Stimulated activated CD4-positive, alpha-beta T cell treated with anti-CD3 and anti-CD28 coated beads, Interleukin-2, amount 100 ng/mL, for 4 hours (primary cell): ENCODE data around the gene CFAP69.
"Not testable (repeated sequence)": the region's sequence is repeated elsewhere in the genome, so short reads cannot be mapped to it uniquely, and the experiment has no call there.

Experiments
- DNase-seq: peaks from one replicate; pipeline ENCODE4 v3.0.0-alpha.2; 2020; ENCODE audit warnings: low read depth

Gene CFAP69

DNA sequence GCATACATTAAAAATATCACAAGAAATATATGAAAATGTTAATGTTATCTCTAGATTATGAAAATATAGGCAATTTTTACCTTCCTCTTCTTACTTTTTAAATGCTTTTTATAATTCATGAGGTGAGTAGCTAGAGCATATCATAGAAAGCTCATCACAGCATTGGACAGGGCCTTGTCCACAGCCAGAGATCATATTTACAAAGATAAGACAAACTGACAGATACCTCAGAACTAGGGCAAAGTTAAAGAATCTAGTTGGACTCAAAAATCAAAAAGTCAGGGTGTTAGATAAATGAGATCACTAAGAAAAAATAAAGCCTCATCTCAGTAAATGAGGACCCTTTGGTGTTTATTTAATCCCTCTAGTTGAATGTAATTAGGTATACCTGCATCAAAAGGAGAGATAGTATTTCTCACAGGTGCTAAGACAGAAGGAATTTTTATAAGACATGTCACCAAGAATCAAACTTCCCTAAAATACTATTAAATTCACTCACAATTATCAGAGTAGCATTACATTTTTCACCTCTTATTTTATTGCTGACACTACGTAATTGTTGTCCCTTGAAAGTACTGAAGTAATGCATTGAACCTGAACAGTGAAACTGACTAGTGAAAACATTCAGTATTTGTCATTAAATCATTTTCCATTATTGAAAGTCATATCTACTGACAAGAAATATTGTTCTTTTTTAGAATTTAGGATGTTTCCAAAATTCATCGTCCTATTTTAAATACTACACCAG lies 25.6 kb downstream of the CFAP69 start:
- no peak for DNase-seq

DNA sequence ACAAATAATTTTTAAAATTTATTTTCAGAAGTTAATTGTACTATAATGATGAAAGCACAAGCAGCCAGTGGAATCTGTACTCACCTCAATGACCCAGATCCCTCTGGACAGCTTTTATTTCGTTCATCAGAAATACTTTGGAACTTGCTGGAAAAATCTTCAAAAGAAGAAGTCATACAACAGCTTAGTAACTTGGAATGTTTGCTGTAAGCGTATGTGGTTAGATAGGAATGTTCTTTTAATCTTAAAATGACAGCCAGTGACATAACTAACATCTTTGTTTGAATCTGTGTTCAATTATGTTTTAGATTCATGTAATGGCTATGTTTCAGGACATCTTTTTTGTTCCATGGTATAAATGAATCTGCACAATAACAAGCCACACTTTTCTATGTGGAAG lies 26.8 kb downstream of the CFAP69 start:
- DNase-seq = no peak

DNA sequence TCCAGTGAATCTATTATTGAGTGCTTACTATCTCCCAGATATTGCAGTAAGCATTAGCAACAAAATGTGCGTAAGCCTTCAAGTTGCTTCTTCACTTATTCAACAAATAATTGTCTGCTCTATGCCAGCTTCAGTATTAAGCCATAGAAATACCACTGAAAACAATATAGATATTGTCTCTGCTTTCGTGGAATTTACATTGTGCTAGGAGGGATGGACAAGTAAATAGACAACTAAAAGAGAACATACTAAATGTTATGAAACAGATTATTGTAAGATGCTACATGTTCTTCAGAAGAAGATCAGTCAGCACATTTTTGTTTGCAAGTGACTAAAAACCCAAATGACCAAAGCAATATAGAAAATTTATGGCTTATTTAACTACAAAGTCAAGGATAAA lies 27.3 kb downstream of the CFAP69 start:
- DNase-seq = no peak

DNA sequence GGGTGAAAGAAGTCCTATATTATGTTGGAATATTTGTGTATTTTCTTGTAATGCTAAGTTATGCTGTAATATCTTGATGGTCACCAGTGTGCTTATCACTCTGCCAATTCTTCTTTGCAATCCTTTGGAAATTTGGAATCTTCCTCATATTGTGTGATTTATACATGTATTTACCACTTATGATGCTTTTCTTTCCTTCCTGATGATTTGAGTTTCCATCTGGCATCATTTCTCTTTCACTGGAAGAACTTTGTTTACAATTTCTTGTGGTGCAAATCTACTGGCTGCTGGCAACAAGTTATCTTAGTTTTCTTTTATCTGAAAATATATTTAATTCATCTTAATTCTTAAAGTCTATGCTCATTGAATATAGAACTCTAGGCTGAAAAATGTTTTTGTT lies 29.2 kb downstream of the CFAP69 start:
- no peak for DNase-seq

DNA sequence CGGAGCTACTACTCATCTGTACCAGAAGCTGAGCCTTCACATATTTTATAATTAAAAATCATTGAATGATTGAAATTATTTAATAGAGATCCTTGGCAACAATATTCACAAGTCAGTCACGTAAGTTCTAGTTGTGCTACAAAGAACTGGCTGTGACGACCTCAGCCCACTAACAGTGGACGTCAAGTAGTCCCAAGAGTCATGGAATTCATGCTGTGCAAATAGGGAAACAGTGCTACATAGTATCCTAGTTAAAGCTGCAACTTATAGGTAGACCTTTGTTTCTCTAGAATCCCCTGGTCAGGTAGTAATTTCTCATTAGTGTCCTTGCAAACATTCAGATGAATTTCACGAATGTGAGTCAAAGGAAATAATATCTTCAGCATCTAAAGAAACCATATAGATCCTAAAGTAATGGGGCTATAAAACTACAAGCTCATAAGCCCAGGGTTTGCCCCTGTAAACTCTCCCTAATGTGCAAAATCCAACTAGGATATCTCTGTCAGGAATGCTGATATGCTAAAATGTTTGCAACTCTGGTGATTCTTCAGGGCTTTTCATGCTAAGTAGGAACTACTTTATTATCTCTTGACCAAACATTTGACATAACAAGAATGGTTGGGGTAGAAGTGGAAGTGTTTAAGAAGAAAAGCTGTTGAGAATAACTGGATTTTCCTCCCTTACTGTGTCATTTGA lies 31.2 kb downstream of the CFAP69 start:
- no peak for DNase-seq

DNA sequence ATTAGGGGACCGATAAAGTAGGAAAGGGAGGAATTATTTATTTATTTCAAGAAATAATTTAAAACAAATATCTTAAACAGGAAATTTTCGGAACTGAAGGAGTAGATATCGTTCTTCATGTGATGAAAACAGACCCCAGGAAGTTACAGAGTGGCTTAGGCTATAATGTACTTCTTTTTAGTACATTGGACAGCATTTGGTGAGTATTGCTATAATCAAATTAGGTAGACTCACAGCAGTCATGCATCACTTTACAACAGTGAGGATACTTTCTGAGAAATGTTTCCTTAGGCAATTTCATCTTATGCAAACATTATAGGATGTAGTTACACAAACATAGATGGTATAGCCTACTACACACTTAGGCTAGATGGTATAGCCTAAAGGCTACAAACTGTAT lies 43.2 kb downstream of the CFAP69 start:
- no peak for DNase-seq

DNA sequence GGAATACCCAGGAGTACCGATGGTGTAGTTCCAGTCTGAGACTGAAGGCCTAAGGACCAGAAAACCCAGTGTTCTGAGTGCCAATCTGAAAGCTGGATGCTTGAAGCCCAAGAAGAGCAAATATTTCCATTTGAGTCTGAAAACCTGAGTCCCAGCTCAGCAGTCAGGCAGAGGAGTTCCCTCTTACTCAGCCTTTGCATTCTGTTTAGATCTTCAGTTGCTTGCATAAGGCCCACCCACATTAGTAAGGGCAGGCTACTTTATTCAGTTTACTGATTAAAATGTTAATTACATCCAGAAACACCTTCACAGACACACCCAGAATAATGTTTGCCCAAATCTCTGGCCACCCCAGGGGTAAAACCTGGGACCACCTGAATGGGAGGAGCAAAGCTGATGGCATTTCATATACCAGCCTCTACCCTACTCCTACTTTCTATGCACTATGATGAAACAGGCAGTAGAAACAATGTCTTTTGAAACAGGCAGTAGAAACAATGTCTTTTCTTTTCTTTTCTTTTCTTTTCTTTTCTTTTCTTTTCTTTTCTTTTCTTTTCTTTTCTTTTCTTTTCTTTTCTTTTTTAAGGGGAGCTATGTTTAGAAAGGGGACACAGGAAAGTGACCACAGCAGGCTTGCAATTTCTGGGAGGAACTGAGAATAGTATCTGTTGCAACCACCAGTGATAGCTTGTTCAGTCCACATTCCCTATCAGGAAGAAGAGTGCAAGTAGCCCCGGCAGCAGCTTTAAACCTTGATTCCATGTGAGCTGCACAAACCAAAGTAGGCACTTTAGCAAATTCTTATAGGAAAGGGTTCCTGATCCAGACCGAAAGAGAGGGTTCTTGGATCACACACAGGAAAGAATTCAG lies 45.5 kb downstream of the CFAP69 start:
- DNase-seq = no peak

DNA sequence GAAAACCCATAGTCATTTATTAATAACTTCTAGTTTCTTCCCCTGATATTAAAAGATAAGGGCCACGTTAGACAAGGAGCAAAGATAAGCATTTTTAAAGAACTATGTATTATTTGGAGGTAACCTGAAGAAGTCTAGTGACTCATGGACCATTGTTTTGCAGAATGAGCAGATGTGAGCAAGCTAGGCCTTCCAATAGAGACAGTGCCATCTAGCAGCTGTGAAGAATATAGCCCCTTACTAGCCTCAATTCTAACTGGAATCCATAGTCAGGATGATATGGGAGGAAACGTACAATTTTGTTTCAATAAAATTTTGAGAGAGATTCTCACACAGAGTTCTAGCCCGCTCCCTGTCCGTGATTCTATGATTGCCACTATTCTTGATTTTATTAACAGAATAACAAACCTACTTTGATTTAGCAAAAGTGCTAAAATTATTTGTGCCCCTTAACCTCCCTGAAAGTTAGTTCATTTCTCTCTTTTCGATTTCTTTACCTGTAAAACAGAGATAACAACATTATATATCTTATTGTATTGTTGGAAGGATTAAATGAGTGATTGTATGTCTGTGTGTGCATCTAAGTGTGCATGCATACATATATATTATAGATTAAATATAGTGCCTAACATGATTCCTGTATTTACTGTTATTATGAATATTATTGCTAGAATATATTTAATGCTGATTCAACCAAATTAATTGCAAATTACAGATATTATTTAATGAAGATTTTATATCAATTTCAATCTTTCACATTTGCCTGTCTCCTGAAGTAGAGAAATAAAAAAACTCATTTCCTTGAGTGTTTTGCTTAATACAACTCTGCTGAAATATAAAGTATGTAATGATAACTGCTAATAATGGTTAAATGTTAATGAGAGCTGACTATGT lies 53.4 kb downstream of the CFAP69 start:
- no peak for DNase-seq

DNA sequence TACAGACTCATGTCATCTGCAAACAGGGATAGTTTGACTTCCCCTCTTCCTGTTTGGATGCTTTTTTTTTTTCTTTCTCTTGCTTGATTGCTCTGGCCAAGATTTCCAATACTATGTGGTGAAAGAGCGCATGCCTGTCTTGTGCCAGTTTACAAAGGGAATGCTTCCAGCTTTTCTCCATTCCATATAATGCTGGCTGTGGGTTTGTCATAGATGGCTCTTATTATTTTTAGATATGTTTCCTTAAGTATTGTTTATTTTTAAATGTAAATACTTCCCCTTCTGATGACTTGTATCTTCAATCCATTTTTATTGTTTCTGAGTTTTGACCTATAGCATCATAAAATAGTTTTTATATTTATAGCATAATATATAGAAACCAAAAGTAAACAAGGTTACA lies 58.3 kb downstream of the CFAP69 start:
- no peak for DNase-seq

DNA sequence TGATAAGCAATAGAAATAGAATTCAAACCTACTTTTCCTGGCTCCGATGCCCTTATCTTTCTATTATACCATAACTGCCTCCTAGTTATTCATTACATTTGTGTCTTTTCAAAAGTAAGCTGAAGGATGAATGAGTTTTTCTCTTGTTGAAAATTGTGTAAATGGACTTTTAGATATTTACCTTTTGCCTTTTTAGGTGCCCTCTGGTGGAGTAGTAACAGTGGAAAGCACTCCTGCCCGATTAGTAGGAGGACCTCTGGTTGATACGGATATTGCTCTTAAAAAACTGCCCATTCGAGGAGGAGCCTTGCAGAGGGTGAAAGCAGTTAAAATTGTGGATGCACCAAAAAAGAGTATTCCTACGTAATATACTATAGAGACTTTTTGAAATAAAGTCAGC lies 64.9 kb downstream of the CFAP69 start:
- no peak for DNase-seq

DNA sequence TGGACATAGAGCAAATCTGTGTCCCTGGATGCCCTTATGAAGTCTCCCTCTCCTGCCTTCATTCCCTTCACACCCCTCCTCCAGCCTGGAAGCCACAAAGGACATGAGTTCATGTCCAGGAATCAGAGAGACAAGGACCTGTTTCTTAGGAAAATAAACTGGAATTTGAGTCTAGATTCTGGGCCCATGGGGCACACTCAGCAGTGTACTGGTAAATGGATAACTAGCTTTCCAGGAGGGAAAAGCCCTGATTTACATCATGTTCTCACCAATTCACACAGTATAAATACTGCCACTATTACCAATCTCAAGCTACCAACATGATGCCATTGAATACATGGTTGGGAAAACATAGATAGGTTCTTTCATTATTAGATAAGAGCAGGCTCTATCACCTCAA lies 66.2 kb downstream of the CFAP69 start:
- DNase-seq = no peak

DNA sequence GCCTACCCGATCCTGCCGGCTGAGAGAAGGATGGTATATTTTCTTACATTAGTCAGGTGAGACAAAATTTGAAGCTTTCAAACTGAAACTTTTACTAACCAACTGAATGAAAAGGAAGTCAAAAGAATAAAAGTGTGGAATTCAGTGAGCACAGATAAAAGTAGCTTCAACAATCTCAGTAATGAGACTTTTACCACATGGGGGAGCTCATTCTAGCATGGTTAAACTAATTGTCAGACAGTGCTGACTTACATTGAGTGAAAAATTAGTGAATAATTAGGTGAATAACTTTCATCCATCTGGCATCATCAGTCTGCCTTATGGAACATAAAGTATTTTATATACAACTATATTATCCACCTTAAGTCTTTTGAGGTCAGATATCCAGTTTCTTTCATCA lies 67.8 kb downstream of the CFAP69 start:
- DNase-seq = no peak

DNA sequence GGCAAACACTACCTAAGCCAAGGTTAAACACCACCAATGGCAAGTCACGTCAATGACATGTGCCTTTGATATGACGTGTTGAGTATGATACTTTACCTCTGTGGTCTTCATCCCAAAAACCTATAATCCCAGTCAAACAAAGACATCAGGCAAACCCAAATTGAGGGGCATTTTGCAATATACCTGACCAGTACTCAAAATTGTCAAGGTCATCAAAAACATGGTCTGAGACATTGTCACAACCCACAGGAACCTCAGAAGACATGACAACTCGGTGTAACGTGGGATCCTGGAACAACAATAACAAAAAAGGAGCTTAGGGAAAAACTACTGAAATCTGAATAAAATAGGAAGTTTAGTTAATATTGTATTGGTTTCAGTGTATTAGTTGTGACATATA lies 68.9 kb downstream of the CFAP69 start:
- DNase-seq = no peak

DNA sequence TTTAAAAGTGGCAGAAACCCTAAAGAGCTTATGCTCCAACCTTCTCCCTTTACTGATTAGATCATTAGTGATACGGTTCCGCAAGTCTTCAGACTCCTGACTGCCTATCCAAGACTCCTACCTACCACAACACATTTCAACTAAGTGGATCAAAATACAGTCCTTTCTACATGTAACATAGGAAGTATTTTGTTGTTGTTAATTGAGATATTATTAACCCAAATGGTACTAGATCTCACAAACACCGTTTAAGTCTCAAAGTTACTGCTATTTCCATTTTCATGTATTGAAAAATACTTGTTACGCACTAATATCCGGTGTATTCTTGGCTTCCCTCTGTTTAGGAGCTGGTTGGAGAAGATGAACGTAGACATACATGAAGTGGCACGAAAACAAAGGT lies 75.0 kb downstream of the CFAP69 start:
- no peak for DNase-seq

DNA sequence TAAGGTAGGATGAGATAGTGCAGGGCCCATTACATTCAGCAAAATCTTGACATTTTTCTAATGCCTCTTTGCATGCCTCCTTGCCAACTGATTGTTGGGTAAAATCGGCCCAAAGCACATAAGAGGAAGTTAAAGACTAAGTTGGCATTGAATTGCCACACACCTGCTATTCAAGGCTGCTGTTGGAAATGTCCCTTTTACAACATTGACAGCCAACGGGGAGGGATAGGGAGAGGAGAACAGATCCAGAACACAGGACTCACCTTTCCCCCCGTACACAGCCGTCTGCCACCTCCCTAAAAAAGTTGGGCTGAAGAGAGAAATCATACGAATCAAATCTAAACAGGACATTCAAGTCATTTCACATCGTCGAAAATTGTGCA lies 75.4 kb downstream of the CFAP69 start:
- DNase-seq = no peak

DNA sequence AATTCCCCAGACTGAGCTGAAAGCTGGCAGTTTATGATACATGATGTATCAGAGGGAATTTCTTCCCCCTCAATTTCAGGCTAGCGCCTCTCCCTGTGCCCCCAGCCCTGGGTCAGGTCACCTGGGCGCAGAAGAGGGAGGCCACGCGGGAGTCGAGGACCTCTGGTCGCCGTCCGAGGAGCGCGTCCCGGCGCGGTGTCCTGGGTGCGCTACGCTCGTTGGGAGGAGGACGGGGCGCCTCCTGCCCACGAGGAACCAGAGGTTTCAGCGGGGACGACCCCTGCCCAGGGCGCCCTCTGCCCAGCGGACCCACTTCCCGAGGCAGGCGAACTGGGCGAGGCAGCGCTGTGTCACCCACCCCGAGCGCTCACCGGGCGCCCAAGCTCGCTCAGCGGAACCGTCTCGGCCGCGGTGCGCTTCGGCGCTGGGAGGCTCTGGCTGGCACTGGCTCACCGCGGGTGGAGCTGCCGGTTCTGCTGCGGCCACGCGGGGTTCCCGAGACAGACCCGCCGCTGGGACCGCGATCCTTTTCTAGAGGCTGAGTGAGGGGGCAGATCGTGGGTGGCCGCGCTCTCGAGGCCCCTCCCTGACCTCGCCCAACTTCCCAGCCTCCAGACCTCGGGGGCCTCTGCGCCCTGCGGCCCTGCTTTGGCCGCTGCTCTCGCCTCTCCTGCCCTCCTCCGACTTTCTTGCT lies 76.0 kb downstream of the CFAP69 start, which contains the start of gene FAM237B:
Gene FAM237B, minus strand, starts transcription at position 504 of the 694 bp plus-strand sequence. CDS start 1,556 bp downstream, outside the sequence.
- DNase-seq = no peak

DNA sequence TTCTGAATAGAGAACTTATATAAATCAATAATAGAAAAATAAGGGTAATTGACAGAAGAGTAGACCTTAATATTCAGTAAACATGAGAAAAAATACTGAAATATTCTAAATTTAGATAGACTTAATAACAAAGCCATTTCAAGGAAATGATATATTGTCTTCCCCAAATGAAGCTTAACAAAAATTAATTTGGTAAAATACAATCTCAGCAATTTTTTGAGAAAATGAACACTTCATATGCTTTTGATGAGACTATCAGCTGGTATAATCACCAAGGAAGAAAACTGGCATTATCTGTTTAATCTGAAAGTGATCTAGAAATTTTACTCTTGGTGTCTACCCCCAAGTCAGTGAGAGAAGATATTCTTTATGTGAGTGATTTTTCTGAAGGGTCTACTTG lies 77.9 kb downstream of the CFAP69 start:
- no peak for DNase-seq

DNA sequence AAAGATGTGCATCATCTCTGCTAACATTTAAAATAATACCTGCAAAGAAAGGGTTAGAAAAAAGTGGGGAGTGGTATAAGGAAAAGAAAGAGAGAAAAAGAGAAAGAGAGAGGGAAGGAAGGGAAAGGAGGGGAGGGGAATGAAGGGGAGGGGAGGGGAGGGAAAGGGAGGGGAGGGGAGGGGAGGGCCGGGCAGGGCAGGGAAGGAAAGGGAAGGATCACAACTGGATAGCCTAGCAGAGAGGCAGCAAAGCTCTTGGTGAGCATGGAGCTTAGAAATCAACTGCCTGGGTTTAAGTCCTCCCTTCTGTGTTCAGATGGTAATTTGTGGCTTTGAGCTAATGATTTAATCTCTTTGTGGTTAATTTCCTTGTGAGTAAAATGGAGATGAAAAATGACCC lies 81.5 kb downstream of the CFAP69 start:
- DNase-seq = no peak

DNA sequence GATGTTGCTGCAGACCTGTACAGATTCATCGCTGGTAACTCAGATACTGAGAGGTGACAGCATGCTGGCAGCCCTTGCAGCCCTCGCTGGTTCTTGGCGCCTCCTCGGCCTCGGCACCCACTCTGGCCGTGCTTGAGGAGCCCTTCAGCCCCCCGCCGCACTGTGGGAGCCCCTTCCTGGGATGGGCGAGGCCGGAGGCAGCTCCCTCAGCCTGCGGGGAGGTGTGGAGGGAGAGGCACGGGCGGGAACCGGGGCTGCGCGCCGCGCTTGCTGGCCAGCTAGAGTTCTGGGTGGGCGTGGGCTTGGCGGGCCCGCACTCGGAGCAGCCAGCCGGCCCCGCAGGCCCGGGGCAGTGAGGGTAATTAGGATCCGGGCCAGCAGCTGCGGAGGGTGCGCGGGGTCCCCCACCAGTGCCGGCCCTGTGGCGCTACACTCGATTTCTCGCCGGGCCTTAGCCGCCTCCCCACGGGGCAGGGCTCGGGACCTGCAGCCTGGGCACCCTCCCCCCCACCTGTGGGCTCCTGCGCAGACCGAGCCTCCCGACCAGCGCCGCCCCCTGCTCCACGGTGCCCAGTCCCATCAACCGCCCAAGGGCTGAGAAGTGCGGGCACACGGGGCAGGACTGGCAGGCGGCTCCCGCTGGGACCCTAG lies 89.3 kb downstream of the CFAP69 start:
- DNase-seq = no peak

DNA sequence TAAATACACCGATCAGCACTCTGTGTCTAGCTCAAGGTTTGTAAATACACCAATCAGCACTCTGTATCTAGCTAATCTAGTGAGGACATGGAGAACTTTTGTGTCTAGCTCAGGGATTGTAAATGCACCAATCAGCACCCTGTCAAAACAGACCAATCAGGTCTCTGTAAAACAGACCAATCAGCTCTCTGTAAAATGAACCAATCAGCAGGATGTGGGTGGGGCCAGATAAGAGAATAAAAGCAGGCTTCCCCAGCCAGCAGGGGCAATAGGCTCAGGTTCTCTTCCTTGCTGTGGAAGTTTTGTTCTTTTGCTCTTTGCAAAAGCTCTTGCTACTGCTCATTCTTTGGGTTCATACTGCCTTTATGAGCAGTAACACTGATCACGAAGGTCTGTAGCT lies 90.0 kb downstream of the CFAP69 start:
- not testable (repeated sequence) for DNase-seq

DNA sequence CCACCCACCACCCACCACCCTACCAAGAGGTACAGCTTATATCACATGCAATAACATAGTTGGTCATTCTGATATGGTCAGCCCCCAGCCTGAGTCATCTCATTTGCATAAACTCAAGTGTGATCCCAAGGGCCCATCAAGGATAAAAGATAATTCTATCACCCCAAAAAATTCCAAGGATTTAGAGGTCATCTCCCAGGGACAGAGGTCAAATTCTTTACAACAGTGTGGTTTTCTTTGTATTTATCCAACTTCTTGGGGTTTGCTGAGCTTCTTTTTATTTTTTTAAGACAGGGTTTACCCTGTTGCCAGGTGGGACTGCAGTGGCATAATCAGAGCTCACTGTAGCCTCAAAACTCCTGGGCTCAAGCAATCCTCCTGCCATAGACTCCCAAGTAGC lies 92.1 kb downstream of the CFAP69 start:
- DNase-seq = no peak
